ENCODE results near the gene MCM3AP.
A peak's percentile ranks its signal among the peaks of the same experiment; 100 is the strongest.
"Not testable (repeated sequence)": the region's sequence is repeated elsewhere in the genome, so short reads cannot be mapped to it uniquely, and the experiment has no call there.

Gene MCM3AP

GRCh38 chr21:46200877-46201803 lies 84.3 kb downstream of the MCM3AP start:
- DNase-seq = not testable (repeated sequence)

GRCh38 chr21:46199436-46200373 lies 85.7 kb downstream of the MCM3AP start:
- DNase-seq = no peak

GRCh38 chr21:46196733-46197132 lies 88.7 kb downstream of the MCM3AP start:
- DNase-seq = no peak

DNA sequence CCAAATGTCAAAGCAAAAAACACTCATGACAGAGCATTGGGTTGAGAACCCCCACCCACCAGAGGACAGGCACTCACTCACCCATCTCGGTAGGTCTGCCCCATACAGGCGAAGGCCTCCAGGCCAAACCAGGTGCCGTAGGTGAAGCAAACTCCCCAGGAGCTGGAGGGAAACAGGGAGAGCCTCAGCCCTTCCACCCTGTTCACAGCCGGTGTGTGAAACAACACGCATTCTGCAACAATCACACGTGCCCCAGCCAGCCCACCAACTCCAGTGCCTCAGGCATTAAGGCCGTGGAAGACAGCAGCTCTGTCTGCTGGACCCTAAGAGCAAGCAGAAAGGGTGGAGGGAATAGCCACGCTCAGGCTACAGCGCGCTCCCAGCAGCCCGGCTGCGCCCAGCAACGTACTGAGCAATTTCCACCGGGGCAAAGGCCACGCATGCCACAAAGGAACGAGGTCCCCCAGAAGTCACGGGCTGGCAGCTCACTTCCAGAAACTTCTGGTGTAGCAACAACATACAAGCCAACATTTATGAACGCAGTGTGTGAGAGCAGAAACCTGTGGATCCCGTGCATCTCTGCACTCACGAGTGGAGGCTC lies 89.7 kb downstream of the MCM3AP start:
- DNase-seq = no peak

DNA sequence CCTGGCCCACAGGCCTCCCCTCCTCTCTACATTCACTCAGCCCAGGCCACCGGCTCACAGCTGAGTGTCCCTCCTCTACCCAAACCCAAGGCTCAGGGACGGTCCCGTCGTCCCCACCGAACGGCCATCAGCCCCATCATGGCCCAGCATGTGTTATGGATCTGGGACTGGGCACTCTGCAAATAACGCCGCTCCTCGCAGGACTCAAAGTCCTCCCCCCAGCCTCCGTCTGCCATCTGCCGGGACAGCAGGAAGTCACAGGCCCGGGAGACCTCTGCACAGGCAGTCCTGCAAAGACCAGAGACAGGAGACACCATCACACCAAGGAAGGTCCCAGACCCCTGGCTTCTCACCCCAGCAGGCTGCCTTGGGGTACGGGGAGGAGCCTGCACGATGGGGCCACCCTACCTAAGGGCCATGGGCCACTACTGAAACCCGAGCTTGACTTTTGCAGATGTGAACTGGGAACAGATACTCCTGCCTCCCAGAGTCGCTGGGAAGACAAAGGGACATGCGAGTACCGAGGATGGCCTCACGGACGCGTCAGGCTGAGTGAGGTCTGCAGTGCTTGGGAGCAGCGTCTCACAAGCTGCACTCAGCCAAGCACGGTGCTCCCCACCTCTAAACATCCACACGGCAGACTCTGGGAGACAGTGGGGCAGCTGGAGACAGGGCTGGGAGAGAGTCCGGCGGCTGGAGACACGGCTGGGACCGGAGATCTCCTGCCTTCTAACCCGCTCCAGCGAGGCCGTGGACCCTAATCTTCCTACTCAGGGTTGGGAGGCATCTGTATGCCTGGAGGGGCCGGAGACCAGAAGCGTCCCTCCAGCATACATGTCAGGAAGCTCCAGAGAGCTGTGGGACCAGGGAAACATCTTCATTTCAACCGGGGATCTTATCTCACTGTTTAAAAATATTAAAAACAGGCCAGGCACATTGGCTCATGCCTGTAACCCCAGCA lies 90.8 kb downstream of the MCM3AP start:
- no peak for DNase-seq

DNA sequence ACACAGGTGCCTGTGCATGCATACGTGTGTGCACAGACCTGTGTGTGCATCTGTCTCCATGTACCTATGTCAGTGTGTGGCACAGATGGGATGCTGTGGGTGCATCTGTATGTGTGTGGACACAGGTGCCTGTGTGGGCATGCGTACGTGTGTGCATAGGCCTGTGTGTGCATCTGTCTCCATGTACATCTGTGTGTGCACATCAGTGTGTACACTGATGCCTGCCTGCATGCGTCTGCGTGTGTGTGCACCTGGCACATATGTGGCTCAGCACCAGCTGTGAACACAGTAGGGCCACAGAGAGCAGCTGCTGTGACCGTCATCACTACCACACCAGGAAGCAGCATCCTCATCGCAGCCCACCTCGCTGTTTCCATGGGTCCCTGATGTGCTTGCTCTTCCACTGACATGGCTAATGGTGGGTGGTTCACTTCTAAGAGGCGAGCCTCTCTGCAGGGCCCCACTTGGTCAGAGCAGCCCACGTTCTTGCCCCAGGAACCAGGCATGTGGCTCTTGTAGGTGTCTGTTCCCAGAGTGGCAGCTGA lies 91.5 kb downstream of the MCM3AP start:
- DNase-seq = no peak

- DNase-seq = no peak
These were observed 93.5 kb downstream of the MCM3AP start for GRCh38 chr21:46191686-46192575.

GRCh38 chr21:46191257-46191685 lies 94.1 kb downstream of the MCM3AP start:
- DNase-seq = no peak

GRCh38 chr21:46190491-46191131 lies 94.8 kb downstream of the MCM3AP start:
- DNase-seq = no peak

DNA sequence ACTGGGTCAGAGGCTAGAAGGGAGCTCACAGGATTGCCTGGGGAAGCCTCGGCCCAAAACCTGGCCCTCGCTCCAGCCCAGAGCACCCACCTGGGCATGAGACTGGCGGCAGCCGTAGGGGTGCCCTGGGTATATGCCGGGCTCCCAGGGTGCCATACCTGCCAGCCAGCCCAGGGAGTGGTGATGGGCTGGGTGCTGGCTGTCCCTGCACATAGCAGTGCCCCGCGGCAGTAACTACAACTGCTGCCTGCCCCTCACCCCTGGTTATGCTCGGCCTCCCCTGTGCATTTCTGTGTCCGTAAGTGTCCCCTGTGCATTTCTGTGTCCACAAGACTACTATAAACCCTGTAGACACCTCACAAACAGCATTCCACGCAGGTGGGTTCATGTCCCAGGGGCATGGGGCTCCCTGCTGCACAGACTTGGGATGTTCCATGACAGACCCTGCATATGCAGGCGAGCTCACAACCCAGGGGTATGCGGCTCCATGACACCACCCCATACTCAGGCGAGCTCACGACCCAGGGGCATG lies 95.4 kb downstream of the MCM3AP start:
- no peak for DNase-seq

DNA sequence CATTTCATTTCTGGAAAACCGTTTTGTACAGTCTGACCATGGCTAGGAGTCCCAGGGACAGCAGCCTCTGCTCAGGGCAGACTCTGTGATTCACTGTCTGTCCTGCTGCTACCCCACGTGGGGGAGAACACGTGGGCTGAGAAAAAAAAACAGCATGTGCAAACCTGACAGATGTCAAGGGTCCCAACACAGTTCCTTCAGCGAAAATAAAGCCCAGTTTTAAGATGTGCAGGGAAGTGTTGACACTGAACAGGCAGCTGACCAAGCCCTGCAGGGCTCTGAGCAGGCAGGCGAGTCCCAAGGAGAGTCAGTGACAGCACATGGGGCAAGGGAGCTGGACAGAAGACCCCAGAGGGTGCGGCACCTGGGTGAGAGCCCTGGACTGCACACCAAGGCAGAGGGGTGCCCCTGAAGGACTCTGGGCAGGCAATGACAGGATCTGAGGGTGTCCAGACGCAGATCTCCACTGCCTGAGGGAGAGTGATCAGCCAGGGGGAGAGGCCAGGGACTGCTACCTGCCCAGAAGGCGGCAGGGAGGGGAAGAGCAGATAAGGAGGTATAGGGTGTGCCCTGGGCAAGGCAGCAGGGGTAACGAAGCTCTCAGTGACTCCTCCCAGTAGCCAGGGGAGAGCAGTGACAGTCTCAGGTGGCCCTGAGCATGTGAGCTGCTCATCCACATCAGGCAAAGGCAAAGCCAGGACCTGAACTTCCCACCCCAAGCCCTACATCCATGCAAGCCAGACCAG lies 96.0 kb downstream of the MCM3AP start:
- DNase-seq = no peak

DNA sequence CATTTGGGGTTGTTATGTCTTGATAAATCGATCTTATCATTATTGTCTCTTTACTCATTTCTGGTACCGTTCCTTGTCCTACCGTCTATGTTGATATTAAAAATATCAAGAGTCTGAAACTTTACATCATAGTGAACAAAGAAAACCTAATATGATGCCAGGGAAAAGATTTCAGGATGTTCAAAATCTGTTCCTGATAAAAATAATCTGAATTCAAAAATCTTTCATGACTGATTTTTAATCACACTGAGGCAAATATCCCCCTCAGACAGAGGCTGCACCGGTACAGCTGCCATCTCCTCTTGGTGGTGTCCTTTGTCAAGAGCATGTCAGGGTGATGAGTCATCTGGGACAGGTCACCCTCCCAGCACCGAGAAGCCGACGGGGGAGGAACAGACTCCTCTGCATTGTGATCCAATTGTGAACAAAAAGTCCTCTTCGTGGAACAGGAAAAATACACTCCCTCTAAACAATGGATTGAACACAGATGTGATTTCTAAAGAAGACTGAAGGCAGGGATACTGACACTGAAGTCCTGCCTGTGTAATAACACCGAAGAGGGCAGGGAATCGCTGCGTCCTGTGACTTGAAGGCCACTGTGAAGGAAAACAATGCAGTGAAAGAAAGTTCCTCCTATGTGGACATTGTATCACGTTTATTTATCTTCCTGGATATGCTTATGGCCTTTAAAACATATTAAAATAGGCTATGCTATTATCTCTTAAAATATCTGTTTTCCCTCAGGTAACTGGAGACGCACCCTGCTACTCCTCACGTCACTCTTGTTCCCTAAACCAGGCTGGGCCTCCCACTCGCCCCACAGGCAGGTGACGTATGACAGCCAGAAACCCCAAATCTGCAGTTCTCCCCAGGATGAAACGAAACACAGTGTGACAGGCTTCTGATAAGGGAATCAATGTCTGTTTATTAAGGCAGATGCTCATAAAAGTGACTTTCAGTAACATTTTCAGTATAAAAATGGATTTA lies 96.9 kb downstream of the MCM3AP start:
- peak; percentile 45 for DNase-seq

- DNase-seq = no peak
These were observed 97.6 kb downstream of the MCM3AP start for GRCh38 chr21:46187814-46188213.

- no peak for DNase-seq
These were observed 98.2 kb downstream of the MCM3AP start for GRCh38 chr21:46187261-46187660.

GRCh38 chr21:46185716-46186115 lies 99.7 kb downstream of the MCM3AP start:
- no peak for DNase-seq

Data from eye (tissue), 1 donor.